ENCODE data around the gene PKN2. TPM values are rescaled to one million over a fixed set of nuclear protein-coding genes. Genes with fewer than 3 reads are reported as not detected.
A peak's percentile ranks its signal among the peaks of the same experiment; 100 is the strongest.
"Not testable (repeated sequence)": the region's sequence is repeated elsewhere in the genome, so short reads cannot be mapped to it uniquely, and the experiment has no call there.

Gene PKN2
- total and polyA plus RNA-seq, 2 experiments from 2014 or later: 22.5 to 27.6 TPM

GRCh38 chr1:88700425-88701013 is 16.4 kb downstream of the PKN2 start:
- DNase-seq (ENCODE audit: low read depth in 1 of 2, low spot score in 1 of 2): no peak
- Histone ChIP-seq H3K27ac (no peak overlapping the region), H3K9me3 (ENCODE audit: low read depth) (no peaks in the 10 kb centered on the region), H3K4me1 (ENCODE audit: low read depth) (peaks cover 21% of the 10 kb centered on the region), H3K36me3 (no peaks in the 10 kb centered on the region), H3K27me3 (no peaks in the 10 kb centered on the region), H3K4me3 (no peak overlapping the region)
- TF ChIP-seq, protein P1, sequence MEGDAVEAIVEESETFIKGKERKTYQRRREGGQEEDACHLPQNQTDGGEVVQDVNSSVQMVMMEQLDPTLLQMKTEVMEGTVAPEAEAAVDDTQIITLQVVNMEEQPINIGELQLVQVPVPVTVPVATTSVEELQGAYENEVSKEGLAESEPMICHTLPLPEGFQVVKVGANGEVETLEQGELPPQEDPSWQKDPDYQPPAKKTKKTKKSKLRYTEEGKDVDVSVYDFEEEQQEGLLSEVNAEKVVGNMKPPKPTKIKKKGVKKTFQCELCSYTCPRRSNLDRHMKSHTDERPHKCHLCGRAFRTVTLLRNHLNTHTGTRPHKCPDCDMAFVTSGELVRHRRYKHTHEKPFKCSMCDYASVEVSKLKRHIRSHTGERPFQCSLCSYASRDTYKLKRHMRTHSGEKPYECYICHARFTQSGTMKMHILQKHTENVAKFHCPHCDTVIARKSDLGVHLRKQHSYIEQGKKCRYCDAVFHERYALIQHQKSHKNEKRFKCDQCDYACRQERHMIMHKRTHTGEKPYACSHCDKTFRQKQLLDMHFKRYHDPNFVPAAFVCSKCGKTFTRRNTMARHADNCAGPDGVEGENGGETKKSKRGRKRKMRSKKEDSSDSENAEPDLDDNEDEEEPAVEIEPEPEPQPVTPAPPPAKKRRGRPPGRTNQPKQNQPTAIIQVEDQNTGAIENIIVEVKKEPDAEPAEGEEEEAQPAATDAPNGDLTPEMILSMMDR (IDR thresholded peaks at IDR 0.05; ENCODE audit: low read depth, low read length): no peak

DNA sequence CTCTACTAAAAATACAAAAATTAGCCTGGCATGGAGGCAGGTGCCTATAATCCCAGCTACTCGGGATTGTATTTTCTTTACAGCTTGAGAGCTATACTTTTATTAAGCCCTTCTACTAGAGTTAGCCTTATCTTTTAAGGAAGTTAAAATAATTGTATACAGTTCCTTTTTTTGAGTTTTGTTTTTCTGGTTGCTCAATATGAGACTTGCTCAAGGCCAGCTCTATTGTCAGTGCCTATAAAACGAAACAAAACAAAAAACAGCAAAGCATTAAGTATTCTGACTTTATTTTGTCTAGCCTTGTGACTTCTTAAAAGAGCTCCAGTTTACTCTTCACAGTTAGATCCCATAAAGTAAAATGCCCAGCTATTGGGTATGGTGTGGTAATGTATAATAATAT is 17.2 kb downstream of the PKN2 start:
- Histone ChIP-seq H3K27ac (no peak overlapping the region), H3K27me3 (no peaks in the 10 kb centered on the region), H3K36me3 (no peaks in the 10 kb centered on the region), H3K9me3 (ENCODE audit: low read depth) (no peaks in the 10 kb centered on the region), H3K4me1 (ENCODE audit: low read depth) (peaks cover 17% of the 10 kb centered on the region), H3K4me3 (no peak overlapping the region)
- DNase-seq (ENCODE audit: low read depth in 1 of 2, low spot score in 1 of 2): peak in 1 of 2 donors; percentile 33
- TF ChIP-seq, protein P1 (IDR thresholded peaks at IDR 0.05; ENCODE audit: low read depth, low read length): no peak

GRCh38 chr1:88701793-88702192 is 17.7 kb downstream of the PKN2 start:
- H3K27me3 ChIP-seq; H3K36me3 ChIP-seq; H3K27ac ChIP-seq; H3K9me3 ChIP-seq (ENCODE audit: low read depth); H3K4me3 ChIP-seq: not testable (repeated sequence)
- peak in 1 of 2 donors; percentile 15 for DNase-seq (ENCODE audit: low read depth in 1 of 2, low spot score in 1 of 2)
- peaks cover 16% of the 10 kb centered on the region for H3K4me1 ChIP-seq (ENCODE audit: low read depth)

GRCh38 chr1:88708011-88708410 is 23.9 kb downstream of the PKN2 start:
- TF ChIP-seq, protein P1 (IDR thresholded peaks at IDR 0.05; ENCODE audit: low read depth, low read length): no peak
- Histone ChIP-seq H3K27ac (no peak overlapping the region), H3K4me3 (no peak overlapping the region), H3K36me3 (no peaks in the 10 kb centered on the region), H3K9me3 (ENCODE audit: low read depth) (no peaks in the 10 kb centered on the region), H3K27me3 (no peaks in the 10 kb centered on the region), H3K4me1 (ENCODE audit: low read depth) (no peaks in the 10 kb centered on the region)
- no peak for DNase-seq (ENCODE audit: low read depth in 1 of 2, low spot score in 1 of 2)

GRCh38 chr1:88712907-88713306 is 28.8 kb downstream of the PKN2 start:
- not testable (repeated sequence) for H3K36me3 ChIP-seq; H3K27me3 ChIP-seq; H3K9me3 ChIP-seq (ENCODE audit: low read depth); H3K27ac ChIP-seq; H3K4me1 ChIP-seq (ENCODE audit: low read depth); DNase-seq (ENCODE audit: low read depth in 1 of 2, low spot score in 1 of 2); H3K4me3 ChIP-seq

DNA sequence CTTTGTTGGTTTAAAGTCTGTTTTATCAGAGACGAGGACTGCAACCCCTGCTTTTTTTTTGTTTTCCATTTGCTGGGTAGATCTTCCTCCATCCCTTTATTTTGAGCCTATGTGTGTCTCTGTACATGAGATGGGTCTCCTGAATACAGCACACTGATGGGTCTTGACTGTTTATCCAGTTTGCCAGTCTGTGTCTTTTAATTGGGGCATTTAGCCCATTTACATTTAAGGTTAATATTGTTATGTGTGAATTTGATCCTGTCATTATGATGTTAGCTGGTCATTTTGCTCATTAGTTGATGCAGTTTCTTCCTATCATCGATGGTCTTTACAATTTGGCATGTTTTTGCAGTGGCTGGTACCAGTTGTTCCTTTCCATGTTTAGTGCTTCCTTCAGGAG is 32.5 kb downstream of the PKN2 start:
- not testable (repeated sequence) for H3K4me1 ChIP-seq (ENCODE audit: low read depth); H3K4me3 ChIP-seq; H3K9me3 ChIP-seq (ENCODE audit: low read depth); H3K27ac ChIP-seq; H3K27me3 ChIP-seq; H3K36me3 ChIP-seq; DNase-seq (ENCODE audit: low read depth in 1 of 2, low spot score in 1 of 2)

DNA sequence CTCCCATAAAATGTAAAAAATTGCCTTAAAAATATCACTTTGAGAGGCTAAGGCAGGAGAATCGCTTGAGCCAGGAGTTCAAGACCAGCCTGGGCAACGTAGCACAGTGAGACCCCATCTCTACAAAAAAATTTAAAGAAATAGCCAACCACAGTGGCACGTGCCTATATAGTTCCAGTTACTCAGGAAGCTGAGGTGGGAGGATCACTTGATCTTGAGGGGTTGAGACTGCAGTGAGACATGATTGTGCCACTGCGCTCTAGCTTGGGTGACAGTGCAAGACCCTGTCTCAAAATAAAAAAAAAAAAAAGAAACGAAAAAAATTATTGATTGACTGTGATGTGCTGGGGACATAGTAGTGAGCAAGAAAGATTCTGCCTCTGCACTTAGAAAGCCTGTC is 38.4 kb downstream of the PKN2 start:
- Histone ChIP-seq H3K27me3 (no peaks in the 10 kb centered on the region), H3K27ac (no peak overlapping the region), H3K4me1 (ENCODE audit: low read depth) (no peaks in the 10 kb centered on the region), H3K4me3 (no peak overlapping the region), H3K36me3 (no peaks in the 10 kb centered on the region), H3K9me3 (ENCODE audit: low read depth) (no peaks in the 10 kb centered on the region)
- TF ChIP-seq, protein P1 (IDR thresholded peaks at IDR 0.05; ENCODE audit: low read depth, low read length): no peak
- DNase-seq (ENCODE audit: low read depth in 1 of 2, low spot score in 1 of 2): no peak

All from cardiac muscle cell (in vitro differentiated cells and primary cell).